ENCODE results near the gene LRP2. TPM values are rescaled to one million over a fixed set of nuclear protein-coding genes. Genes with fewer than 3 reads are reported as not detected.

LRP2 gene
- total and polyA plus RNA-seq, 7 donors = 0.02 TPM; not detected in 6

- 82 to 88% (median 86%) methylated on average over 6 of the region's 6 CpGs for WGBS, 3 donors
Observed at GRCh38 chr2:169237939-169238338, 124.4 kb downstream of the LRP2 start.

GRCh38 chr2:169237286-169237685, 125.0 kb downstream of the LRP2 start:
- Histone ChIP-seq H3K9me3 (no peaks in the 10 kb centered on the region), H3K36me3 (ENCODE audit: insufficient read depth in 1 of 2, low read depth in 1 of 2) (no peaks in the 10 kb centered on the region), H3K27ac (no peak overlapping the region), H3K4me3 (no peak overlapping the region), H3K4me1 (no peaks in the 10 kb centered on the region), H3K27me3 (ENCODE audit: insufficient read depth in 3 of 3, low read length in 2 of 3) (no peaks in the 10 kb centered on the region)
- DNase-seq (no peak), ATAC-seq (no peak)
- 69 to 73% (median 70%) methylated on average over 2 of the region's 2 CpGs for WGBS, 3 donors
- intact Hi-C loops (cut with DNase I) = no loop called here
- TF ChIP-seq CTCF (IDR thresholded peaks at IDR 0.05) = no peak

More at GRCh38 chr2:169237939-169238338, 124.4 kb downstream of the LRP2 start:
- intact Hi-C loops (cut with DNase I) = no loop called here
- Histone ChIP-seq H3K27ac (no peak overlapping the region), H3K4me1 (no peaks in the 10 kb centered on the region), H3K27me3 (ENCODE audit: insufficient read depth in 3 of 3, low read length in 2 of 3) (no peaks in the 10 kb centered on the region), H3K9me3 (no peaks in the 10 kb centered on the region), H3K36me3 (ENCODE audit: insufficient read depth in 1 of 2, low read depth in 1 of 2) (no peaks in the 10 kb centered on the region), H3K4me3 (no peak overlapping the region)
- TF ChIP-seq CTCF (IDR thresholded peaks at IDR 0.05) = no peak
- ATAC-seq = no peak
- no peak for DNase-seq

GRCh38 chr2:169232551-169233154, 129.7 kb downstream of the LRP2 start:
- ATAC-seq = no peak
- intact Hi-C loops (cut with DNase I) = no loop called here
- DNase-seq = no peak
- TF ChIP-seq CTCF (IDR thresholded peaks at IDR 0.05) = no peak
- H3K4me1 ChIP-seq = no peaks in the 10 kb centered on the region
- no peak overlapping the region for H3K4me3 ChIP-seq
- H3K36me3 ChIP-seq (ENCODE audit: insufficient read depth in 1 of 2, low read depth in 1 of 2) = no peaks in the 10 kb centered on the region
- no peaks in the 10 kb centered on the region for H3K9me3 ChIP-seq
- no peak overlapping the region for H3K27ac ChIP-seq
- H3K27me3 ChIP-seq (ENCODE audit: insufficient read depth in 3 of 3, low read length in 2 of 3) = no peaks in the 10 kb centered on the region
- 82 to 86% (median 83%) methylated on average over 11 of the region's 11 CpGs for WGBS, 3 donors

GRCh38 chr2:169230204-169230603, 132.1 kb downstream of the LRP2 start:
- 61 to 68% (median 64%) methylated on average over 2 of the region's 2 CpGs for WGBS, 3 donors
- DNase-seq (no peak), ATAC-seq (no peak)
- H3K27me3 ChIP-seq (ENCODE audit: insufficient read depth in 3 of 3, low read length in 2 of 3) = no peaks in the 10 kb centered on the region
- no peaks in the 10 kb centered on the region for H3K4me1 ChIP-seq
- no peak overlapping the region for H3K4me3 ChIP-seq
- intact Hi-C loops (cut with DNase I) = no loop called here
- H3K36me3 ChIP-seq (ENCODE audit: insufficient read depth in 1 of 2, low read depth in 1 of 2) = no peaks in the 10 kb centered on the region
- H3K9me3 ChIP-seq = no peaks in the 10 kb centered on the region
- no peak overlapping the region for H3K27ac ChIP-seq
- no peak for TF ChIP-seq CTCF (IDR thresholded peaks at IDR 0.05)

GRCh38 chr2:169229590-169229989, 132.7 kb downstream of the LRP2 start:
- intact Hi-C loops (cut with DNase I) = no loop called here
- TF ChIP-seq CTCF (IDR thresholded peaks at IDR 0.05) = no peak
- H3K4me1 ChIP-seq = no peaks in the 10 kb centered on the region
- no peak overlapping the region for H3K27ac ChIP-seq
- no peaks in the 10 kb centered on the region for H3K9me3 ChIP-seq
- ATAC-seq (no peak), DNase-seq (no peak)
- H3K36me3 ChIP-seq (ENCODE audit: insufficient read depth in 1 of 2, low read depth in 1 of 2) = no peaks in the 10 kb centered on the region
- H3K4me3 ChIP-seq = no peak overlapping the region
- no peaks in the 10 kb centered on the region for H3K27me3 ChIP-seq (ENCODE audit: insufficient read depth in 3 of 3, low read length in 2 of 3)
